Measurements from ENCODE around the gene RND3.

Gene RND3

DNA sequence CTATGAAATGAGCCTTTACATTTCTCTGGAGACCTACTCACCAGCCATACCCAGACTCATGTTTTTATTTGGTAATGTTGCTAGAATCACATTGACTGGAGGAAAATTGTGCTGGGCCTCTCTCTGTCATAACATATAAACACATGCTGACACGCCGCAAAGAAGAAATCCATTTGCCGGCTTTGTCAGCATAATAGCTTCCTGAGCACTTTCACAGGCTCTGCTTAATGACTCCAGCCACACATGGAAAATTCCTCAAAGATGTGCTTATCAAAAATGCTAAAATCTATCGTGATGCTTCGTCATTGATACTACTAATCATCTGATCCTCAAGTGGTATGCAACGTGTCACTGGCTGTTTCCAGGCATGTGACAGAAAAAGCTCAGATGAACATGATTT lies 63.1 kb downstream of the RND3 start:
- H3K4me3 ChIP-seq (ENCODE audit: low read length), result no peak overlapping the region
- DNase-seq (ENCODE audit: low read depth, low spot score), result no peak

GRCh38 chr2:150421126-150421651 lies 66.3 kb downstream of the RND3 start:
- no peak overlapping the region for H3K4me3 ChIP-seq (ENCODE audit: low read length)
- no peak for DNase-seq (ENCODE audit: low read depth, low spot score)

- DNase-seq (ENCODE audit: low read depth, low spot score), result no peak
- H3K4me3 ChIP-seq (ENCODE audit: low read length), result no peak overlapping the region
Measured at GRCh38 chr2:150418916-150419315, 68.6 kb downstream of the RND3 start.

Data from Jurkat, Clone E6-1 (cell line).